BLaER1 treated with 17β-estradiol and CSF1 and Interleukin-3, amounts not matched to agents 10 nM and 100 nM (cell line): Measurements from ENCODE around the gene PCBP1.
A peak's percentile ranks its signal among the peaks of the same experiment; 100 is the strongest.
"Not testable (repeated sequence)": the region's sequence is repeated elsewhere in the genome, so short reads cannot be mapped to it uniquely, and the experiment has no call there.

ENCODE experiments used
- H3K27ac ChIP-seq, 11 experiments: shearing (Covaris generic); formaldehyde crosslinking; 2 replicates each; pipeline ENCODE4 v1.8.1; 2022
- H3K27me3 ChIP-seq, 11 experiments: shearing (Covaris generic); formaldehyde crosslinking; 2 replicates each; pipeline ENCODE4 v1.8.1; 2022
- H3K36me3 ChIP-seq, 11 experiments: shearing (Covaris generic); formaldehyde crosslinking; 2 replicates each; pipeline ENCODE4 v1.8.1; 2022
- H3K4me1 ChIP-seq, 10 experiments: shearing (Covaris generic); formaldehyde crosslinking; 2 replicates each; pipeline ENCODE4 v1.8.1; 2022
- H3K4me2 ChIP-seq, 11 experiments: shearing (Covaris generic); formaldehyde crosslinking; 2 replicates each; pipeline ENCODE4 v1.8.1; 2022
- H3K4me3 ChIP-seq, 10 experiments: shearing (Covaris generic); formaldehyde crosslinking; 2 replicates each; pipeline ENCODE4 v1.8.1; 2022
- H3K9ac ChIP-seq, 11 experiments: shearing (Covaris generic); formaldehyde crosslinking; 2 replicates each; pipeline ENCODE4 v1.8.1; 2022
- H3K9me3 ChIP-seq, 11 experiments: shearing (Covaris generic); formaldehyde crosslinking; replicated peaks in 1 of 11; 2 replicates each; pipeline ENCODE4 v1.8.1; 2022
- H4K20me1 ChIP-seq, 11 experiments: shearing (Covaris generic); formaldehyde crosslinking; 2 replicates each; pipeline ENCODE4 v1.8.1; 2022
- Cebpa-rat ChIP-seq, 11 experiments: shearing (Covaris generic); IDR thresholded peaks; 2 replicates each; pipeline ENCODE4 v1.8.1; 2022

Gene PCBP1

DNA sequence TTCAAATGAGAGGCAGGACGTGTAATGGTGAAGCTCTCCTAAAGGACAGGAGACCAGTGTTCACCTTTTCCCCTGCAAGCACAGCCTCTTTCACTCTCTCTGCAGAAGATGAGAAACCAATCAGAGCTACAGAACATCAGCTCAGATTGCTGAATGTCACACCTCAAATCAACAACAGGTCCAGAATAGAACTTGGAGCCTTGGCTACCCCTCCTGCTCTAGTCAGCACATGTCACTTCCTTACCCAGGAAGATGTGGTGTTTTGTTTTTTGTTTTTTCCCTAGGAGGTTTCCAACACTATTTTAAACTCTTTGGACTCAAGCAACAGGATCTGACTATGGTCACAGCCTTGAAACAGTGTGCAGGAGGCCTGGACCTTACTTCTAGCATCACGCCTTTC, 41.3 kb upstream of the PCBP1 start:
- TF ChIP-seq Cebpa-rat (IDR thresholded peaks at IDR 0.05): no peak
- Histone ChIP-seq H3K9me3 (no peaks in the 10 kb centered on the region), H3K27me3 (no peaks in the 10 kb centered on the region), H4K20me1 (no peaks in the 10 kb centered on the region), H3K9ac (peak overlapping the region in 8 of 11 experiments; percentile 53 to 93 (median 76); a peak in 14 of 22 replicates), H3K36me3 (peaks cover under 1 to 94% (median 61%) of the 10 kb centered on the region in 11 experiments; a peak in 21 of 22 replicates), H3K4me1 (peaks cover 0 to 100% (median 65%) of the 10 kb centered on the region in 10 experiments; a peak in 16 of 20 replicates), H3K4me2 (peak overlapping the region in 8 of 11 experiments; percentile 42 to 90 (median 72); a peak in 15 of 22 replicates), H3K27ac (peak overlapping the region in 9 of 11 experiments; percentile 49 to 99 (median 88); a peak in 18 of 22 replicates), H3K4me3 (0 out of 20 replicates have a peak overlapping the region, but pooled peaks of 1 of the 10 experiments have one; percentile 8)

- H3K27me3 ChIP-seq: no peaks in the 10 kb centered on the region
- peaks cover 4 to 98% (median 63%) of the 10 kb centered on the region in 11 experiments; a peak in 21 of 22 replicates for H3K36me3 ChIP-seq
- peak overlapping the region in 8 of 11 experiments; percentile 42 to 90 (median 72); a peak in 16 of 22 replicates for H3K4me2 ChIP-seq
- H3K9ac ChIP-seq: peak overlapping the region in 8 of 11 experiments; percentile 53 to 93 (median 76); a peak in 14 of 22 replicates
- H3K4me3 ChIP-seq: 0 out of 20 replicates have a peak overlapping the region, but pooled peaks of 1 of the 10 experiments have one; percentile 8
- no peaks in the 10 kb centered on the region for H4K20me1 ChIP-seq
- peak overlapping the region; percentile 2 to 99 (median 80); a peak in 19 of 22 replicates for H3K27ac ChIP-seq
- H3K9me3 ChIP-seq: no peaks in the 10 kb centered on the region
- peaks cover 0 to 95% (median 62%) of the 10 kb centered on the region in 10 experiments; a peak in 16 of 20 replicates for H3K4me1 ChIP-seq
- 0 out of 22 replicates have a peak, but pooled peaks of 2 of the 11 experiments have one; percentile 21 to 33 for TF ChIP-seq Cebpa-rat (IDR thresholded peaks at IDR 0.05)
These were observed 40.7 kb upstream of the PCBP1 start for GRCh38 chr2:70046534-70046933.

DNA sequence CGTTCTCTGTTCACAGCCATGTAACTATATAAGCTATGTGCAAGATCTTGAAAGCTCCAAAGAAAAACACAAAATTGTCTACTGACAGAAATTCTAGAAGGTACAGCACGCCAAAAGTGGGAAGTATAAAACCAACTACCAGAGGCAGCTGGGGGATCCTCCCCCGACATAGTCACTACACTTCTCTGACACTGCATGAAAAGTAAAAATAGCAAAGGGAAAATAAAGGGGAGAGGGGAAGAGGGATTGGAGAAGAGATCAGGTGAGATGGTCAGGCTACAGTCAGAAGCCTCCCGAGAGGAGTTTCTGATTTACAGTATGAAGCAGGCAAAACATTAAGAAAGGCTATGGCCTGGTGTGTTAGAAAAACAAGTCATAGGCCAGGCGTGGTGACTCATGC, 39.8 kb upstream of the PCBP1 start:
- Histone ChIP-seq H3K27ac (peak overlapping the region; percentile 2 to 99 (median 80); a peak in 20 of 22 replicates), H3K9me3 (no peaks in the 10 kb centered on the region), H3K27me3 (no peaks in the 10 kb centered on the region), H3K9ac (peak overlapping the region in 8 of 11 experiments; percentile 25 to 93 (median 76); a peak in 14 of 22 replicates), H3K4me3 (no peak overlapping the region), H3K4me2 (peak overlapping the region in 7 of 11 experiments; percentile 65 to 90 (median 77); a peak in 13 of 22 replicates), H3K36me3 (peaks cover 4 to 99% (median 71%) of the 10 kb centered on the region in 11 experiments; a peak in 21 of 22 replicates), H4K20me1 (peaks cover 0 to 1% (median 0%) of the 10 kb centered on the region in 11 experiments; a peak in 1 of 22 replicates), H3K4me1 (peaks cover 0 to 86% (median 56%) of the 10 kb centered on the region in 10 experiments; a peak in 16 of 20 replicates)
- TF ChIP-seq Cebpa-rat (IDR thresholded peaks at IDR 0.05): no peak

DNA sequence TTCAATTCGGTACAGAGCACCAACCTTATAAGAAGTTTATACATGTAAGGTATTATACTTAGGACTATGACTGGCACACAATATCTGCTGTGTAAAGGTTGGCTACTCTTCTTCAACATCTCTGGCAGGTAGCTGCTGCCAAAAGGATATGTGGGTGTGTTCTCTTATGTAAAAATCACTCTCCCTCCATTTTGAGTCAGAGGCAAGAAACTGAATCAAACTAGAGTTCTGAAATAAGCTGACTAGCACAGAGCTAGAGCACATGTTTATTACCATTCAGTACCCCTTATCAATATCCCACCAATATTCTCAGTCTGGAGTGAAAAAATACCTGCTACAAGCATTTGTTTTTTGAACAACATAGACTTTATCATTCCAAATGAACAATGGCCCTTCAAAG, 38.0 kb upstream of the PCBP1 start:
- no peaks in the 10 kb centered on the region for H3K27me3 ChIP-seq
- TF ChIP-seq Cebpa-rat (IDR thresholded peaks at IDR 0.05): no peak
- peaks cover 0 to 82% (median 38%) of the 10 kb centered on the region in 10 experiments; a peak in 15 of 20 replicates for H3K4me1 ChIP-seq
- H4K20me1 ChIP-seq: peaks cover 0 to 5% (median 0%) of the 10 kb centered on the region in 11 experiments; a peak in 1 of 22 replicates
- no peaks in the 10 kb centered on the region for H3K9me3 ChIP-seq
- peak overlapping the region in 3 of 11 experiments; percentile 24 to 64 (median 47); a peak in 3 of 22 replicates for H3K4me2 ChIP-seq
- H3K4me3 ChIP-seq: no peak overlapping the region
- peak overlapping the region in 2 of 11 experiments; percentile 18 to 20; a peak in 2 of 22 replicates for H3K9ac ChIP-seq
- peak overlapping the region in 5 of 11 experiments; percentile 45 to 99 (median 53); a peak in 9 of 22 replicates for H3K27ac ChIP-seq
- H3K36me3 ChIP-seq: peaks cover 4 to 100% (median 84%) of the 10 kb centered on the region in 11 experiments; a peak in 21 of 22 replicates

GRCh38 chr2:70050631-70051425, 36.4 kb upstream of the PCBP1 start:
- no peak overlapping the region for H3K4me3 ChIP-seq
- H3K9me3 ChIP-seq: 0 out of 22 replicates have a peak, but pooled peaks cover 0 to 6% (median 0%) of the 10 kb centered on the region in 11 experiments
- peak overlapping the region in 2 of 11 experiments; percentile 47 to 64; a peak in 4 of 22 replicates for H3K4me2 ChIP-seq
- peaks cover 0 to 5% (median 0%) of the 10 kb centered on the region in 11 experiments; a peak in 1 of 22 replicates for H4K20me1 ChIP-seq
- peaks cover 0 to 67% (median 23%) of the 10 kb centered on the region in 10 experiments; a peak in 15 of 20 replicates for H3K4me1 ChIP-seq
- TF ChIP-seq Cebpa-rat (IDR thresholded peaks at IDR 0.05): no peak
- no peaks in the 10 kb centered on the region for H3K27me3 ChIP-seq
- H3K36me3 ChIP-seq: peaks cover 17 to 100% (median 84%) of the 10 kb centered on the region in 11 experiments
- H3K9ac ChIP-seq: peak overlapping the region in 1 of 11 experiments; percentile 28; a peak in 1 of 22 replicates
- H3K27ac ChIP-seq: peak overlapping the region in 2 of 11 experiments; percentile 0 to 60; a peak in 3 of 22 replicates

DNA sequence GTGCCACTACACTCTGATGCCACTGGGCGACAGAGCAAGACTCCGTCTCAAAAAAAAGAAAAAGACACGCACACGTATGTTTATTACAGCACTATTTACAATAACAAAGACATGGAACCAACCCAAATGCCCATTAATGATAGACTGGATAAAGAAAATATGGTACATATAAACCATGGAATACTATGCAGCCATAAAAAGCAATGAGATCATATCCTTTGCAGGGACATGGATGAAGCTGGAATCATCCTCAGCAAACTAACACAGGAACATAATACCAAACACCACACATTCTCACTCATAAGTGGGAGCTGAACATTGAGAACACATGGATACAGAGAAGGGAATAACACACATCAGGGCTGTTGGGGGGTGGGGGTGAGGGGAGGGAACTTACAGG, 32.0 kb upstream of the PCBP1 start:
- peaks cover 0 to 10% (median 7%) of the 10 kb centered on the region in 11 experiments; a peak in 8 of 22 replicates for H3K9me3 ChIP-seq
- peaks cover 0 to 29% (median 0%) of the 10 kb centered on the region in 10 experiments; a peak in 6 of 20 replicates for H3K4me1 ChIP-seq
- H3K36me3 ChIP-seq: peaks cover 42 to 99% (median 97%) of the 10 kb centered on the region in 11 experiments
- not testable (repeated sequence) for H3K4me3 ChIP-seq, H3K4me2 ChIP-seq, H3K9ac ChIP-seq, H3K27ac ChIP-seq, H3K27me3 ChIP-seq, H4K20me1 ChIP-seq

- TF ChIP-seq Cebpa-rat (IDR thresholded peaks at IDR 0.05): no peak
- peaks cover 0 to 14% (median 6%) of the 10 kb centered on the region in 11 experiments; a peak in 8 of 22 replicates for H3K9me3 ChIP-seq
- H3K9ac ChIP-seq: no peak overlapping the region
- H3K4me3 ChIP-seq: no peak overlapping the region
- H3K27ac ChIP-seq: no peak overlapping the region
- no peak overlapping the region for H3K4me2 ChIP-seq
- H3K27me3 ChIP-seq: no peaks in the 10 kb centered on the region
- H3K36me3 ChIP-seq: peaks cover 51 to 100% (median 98%) of the 10 kb centered on the region in 11 experiments
- H3K4me1 ChIP-seq: peaks cover 0 to 23% (median 0%) of the 10 kb centered on the region in 10 experiments; a peak in 6 of 20 replicates
- no peaks in the 10 kb centered on the region for H4K20me1 ChIP-seq
These were observed 26.0 kb upstream of the PCBP1 start for GRCh38 chr2:70061317-70061716.

DNA sequence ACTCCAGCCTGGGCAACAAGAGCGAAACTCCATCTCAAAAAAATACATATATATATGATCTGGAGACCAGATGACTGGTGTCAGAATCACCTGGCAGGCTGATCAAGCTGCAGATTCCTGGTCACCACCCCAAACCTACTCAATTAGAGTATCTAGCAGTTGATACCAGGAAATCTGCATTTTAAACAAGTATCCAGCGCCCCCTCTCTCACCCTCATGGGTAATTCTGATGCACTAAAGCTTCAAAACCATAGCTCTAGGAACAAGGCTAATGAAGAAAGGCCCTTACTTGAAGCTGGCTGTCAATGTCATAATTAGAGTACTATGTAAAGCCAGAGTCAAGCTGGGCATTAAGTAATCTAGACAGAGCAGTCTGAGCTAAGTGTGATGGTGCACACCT, 25.0 kb upstream of the PCBP1 start:
- Histone ChIP-seq H3K4me2 (peak overlapping the region in 2 of 11 experiments; percentile 8 to 22; a peak in 3 of 22 replicates), H3K9ac (no peak overlapping the region; a peak in 1 of 22 replicates), H3K27me3 (no peaks in the 10 kb centered on the region), H3K36me3 (peaks cover 61 to 100% (median 98%) of the 10 kb centered on the region in 11 experiments), H4K20me1 (no peaks in the 10 kb centered on the region), H3K9me3 (peaks cover 0 to 14% (median 6%) of the 10 kb centered on the region in 11 experiments; a peak in 8 of 22 replicates), H3K27ac (peak overlapping the region in 2 of 11 experiments; percentile 25 to 41; a peak in 1 of 22 replicates), H3K4me1 (peaks cover 0 to 31% (median 0%) of the 10 kb centered on the region in 10 experiments; a peak in 7 of 20 replicates), H3K4me3 (no peak overlapping the region)
- TF ChIP-seq Cebpa-rat (IDR thresholded peaks at IDR 0.05): no peak
